DND-41 (cell line): ENCODE data around the gene VPS35.

Experiments used
- CTCF ChIP-seq: IDR thresholded peaks from 2 replicates; pipeline ENCODE4 v1.5.1; 2012; ENCODE audit warnings: borderline replicate concordance, low read length, moderate library complexity, mild to moderate bottlenecking; ENCODE audit not compliant: poor library complexity, severe bottlenecking; ENCODE audit errors: extremely low read depth
- EZH2 ChIP-seq: IDR thresholded peaks from 3 replicates; pipeline ENCODE4 v1.6.1; 2012; ENCODE audit warnings: borderline replicate concordance, low read depth, mild to moderate bottlenecking, moderate library complexity, low read length, inconsistent platforms; ENCODE audit not compliant: severe bottlenecking

- TF ChIP-seq CTCF (no peak), EZH2 (no peak)
Observed at GRCh38 chr16:46709469-46710005, 20.6 kb upstream of the VPS35 start.
